Measurements from ENCODE around the gene ANXA1. TPM values are rescaled to one million over a fixed set of nuclear protein-coding genes. Genes with fewer than 3 reads are reported as not detected.
A peak's percentile ranks its signal among the peaks of the same experiment; 100 is the strongest.

The ANXA1 gene
- total RNA-seq, 1 experiment from 2014 or later: 192 TPM

- Histone ChIP-seq H2AFZ (ENCODE audit: low read length) (no peak overlapping the region), H3K4me1 (ENCODE audit: insufficient read depth, low read length) (peaks cover 28% of the 10 kb centered on the region), H3K4me2 (ENCODE audit: low read length) (peak overlapping the region; percentile 44; the same call in 1 of the 2 replicates), H3F3A (ENCODE audit: low read length, unreplicated experiment) (peaks cover 3% of the 10 kb centered on the region), H3K9me2 (replicated peaks; ENCODE audit: low read length) (no peaks in the 10 kb centered on the region), H3K27ac (ENCODE audit: low read length) (no peak overlapping the region), H3K9me3 (ENCODE audit: low read length) (no peaks in the 10 kb centered on the region), H3K79me2 (ENCODE audit: low read length) (peaks cover 64% of the 10 kb centered on the region), H4K20me1 (ENCODE audit: low read length) (peaks cover 38% of the 10 kb centered on the region), H3K36me3 (ENCODE audit: low read depth, low read length) (peaks cover 53% of the 10 kb centered on the region), H3K9ac (ENCODE audit: low read length) (no peak overlapping the region), H3K4me3 (ENCODE audit: low read length) (no peak overlapping the region), H3K27me3 (ENCODE audit: low read length) (no peaks in the 10 kb centered on the region)
- ChIA-PET CTCF (no interaction called here), POLR2A (ENCODE audit: unreplicated experiment) (no interaction called here)
- no peak for TF ChIP-seq EZH2 (IDR thresholded peaks at IDR 0.05; ENCODE audit: low read length, unreplicated experiment)
- BruUV-seq (replicated peaks): no TSS peak
- intact Hi-C loops (cut with micrococcal nuclease): no loop called here
- no peak for DNase-seq
- ATAC-seq: no peak
Observed at GRCh38 chr9:73156865-73157187, 5.2 kb downstream of the ANXA1 start.

GRCh38 chr9:73157811-73158210 is 6.1 kb downstream of the ANXA1 start:
- no peak overlapping the region for H3K27ac ChIP-seq (ENCODE audit: low read length)
- H3K27me3 ChIP-seq (ENCODE audit: low read length): no peaks in the 10 kb centered on the region
- ChIA-PET CTCF (no interaction called here), POLR2A (ENCODE audit: unreplicated experiment) (interaction anchor here (0.6 kb wide), 3 partner anchors 14 to 50 kb away, joined by 3 to 10 read pairs (median 5); no protein-coding TSS in a partner anchor)
- peaks cover 28% of the 10 kb centered on the region for H3K4me1 ChIP-seq (ENCODE audit: insufficient read depth, low read length)
- H2AFZ ChIP-seq (ENCODE audit: low read length): no peak overlapping the region
- peaks cover 62% of the 10 kb centered on the region for H3K36me3 ChIP-seq (ENCODE audit: low read depth, low read length)
- H3F3A ChIP-seq (ENCODE audit: low read length, unreplicated experiment): no peaks in the 10 kb centered on the region
- H3K4me2 ChIP-seq (ENCODE audit: low read length): no peak overlapping the region
- H3K4me3 ChIP-seq (ENCODE audit: low read length): no peak overlapping the region
- H3K9me3 ChIP-seq (ENCODE audit: low read length): no peaks in the 10 kb centered on the region
- intact Hi-C loops (cut with micrococcal nuclease): no loop called here
- BruUV-seq (replicated peaks): no TSS peak
- H4K20me1 ChIP-seq (ENCODE audit: low read length): peaks cover 30% of the 10 kb centered on the region
- ATAC-seq: no peak
- no peak for DNase-seq
- H3K9me2 ChIP-seq (replicated peaks; ENCODE audit: low read length): no peaks in the 10 kb centered on the region
- H3K79me2 ChIP-seq (ENCODE audit: low read length): peaks cover 54% of the 10 kb centered on the region
- H3K9ac ChIP-seq (ENCODE audit: low read length): no peak overlapping the region
- no peak for TF ChIP-seq EZH2phosphoT487 (IDR thresholded peaks at IDR 0.05; ENCODE audit: borderline replicate concordance, low read length)
- TF ChIP-seq CTCF (conservative IDR thresholded peaks at IDR 0.05; ENCODE audit: low read depth, low read length): no peak
- no peak for TF ChIP-seq EZH2 (IDR thresholded peaks at IDR 0.05; ENCODE audit: low read length, unreplicated experiment)

- no TSS peak for BruUV-seq (replicated peaks)
- H3K4me1 ChIP-seq (ENCODE audit: insufficient read depth, low read length): peaks cover 26% of the 10 kb centered on the region
- CTCF ChIA-PET: no interaction called here
- peaks cover 21% of the 10 kb centered on the region for H4K20me1 ChIP-seq (ENCODE audit: low read length)
- H3K27me3 ChIP-seq (ENCODE audit: low read length): no peaks in the 10 kb centered on the region
- H3K4me2 ChIP-seq (ENCODE audit: low read length): no peak overlapping the region
- no peak overlapping the region for H3K9ac ChIP-seq (ENCODE audit: low read length)
- no peak overlapping the region for H3K4me3 ChIP-seq (ENCODE audit: low read length)
- H3K79me2 ChIP-seq (ENCODE audit: low read length): peaks cover 45% of the 10 kb centered on the region
- no peak overlapping the region for H2AFZ ChIP-seq (ENCODE audit: low read length)
- no peaks in the 10 kb centered on the region for H3F3A ChIP-seq (ENCODE audit: low read length, unreplicated experiment)
- TF ChIP-seq CTCF (conservative IDR thresholded peaks at IDR 0.05; ENCODE audit: low read depth, low read length) (no peak), EZH2 (IDR thresholded peaks at IDR 0.05; ENCODE audit: low read length, unreplicated experiment) (no peak), EZH2phosphoT487 (IDR thresholded peaks at IDR 0.05; ENCODE audit: borderline replicate concordance, low read length) (no peak)
- no peaks in the 10 kb centered on the region for H3K9me2 ChIP-seq (replicated peaks; ENCODE audit: low read length)
- DNase-seq: no peak
- H3K36me3 ChIP-seq (ENCODE audit: low read depth, low read length): peaks cover 71% of the 10 kb centered on the region
- POLR2A ChIA-PET (ENCODE audit: unreplicated experiment): no interaction called here
- H3K9me3 ChIP-seq (ENCODE audit: low read length): no peaks in the 10 kb centered on the region
- no peak overlapping the region for H3K27ac ChIP-seq (ENCODE audit: low read length)
- intact Hi-C loops (cut with micrococcal nuclease): no loop called here
- ATAC-seq: no peak
Observed at GRCh38 chr9:73158723-73159122, 7.1 kb downstream of the ANXA1 start.

All from PC-3 (cell line).